GM12874 (cell line): ENCODE measurements around the gene NSD1.

Source experiments
- CTCF ChIP-seq: IDR thresholded peaks from 2 replicates; pipeline ENCODE4 v1.5.1; 2011; ENCODE audit warnings: low read depth, mild to moderate bottlenecking, control low read depth, low read length, moderate library complexity; ENCODE audit not compliant: insufficient read depth

The NSD1 gene

DNA sequence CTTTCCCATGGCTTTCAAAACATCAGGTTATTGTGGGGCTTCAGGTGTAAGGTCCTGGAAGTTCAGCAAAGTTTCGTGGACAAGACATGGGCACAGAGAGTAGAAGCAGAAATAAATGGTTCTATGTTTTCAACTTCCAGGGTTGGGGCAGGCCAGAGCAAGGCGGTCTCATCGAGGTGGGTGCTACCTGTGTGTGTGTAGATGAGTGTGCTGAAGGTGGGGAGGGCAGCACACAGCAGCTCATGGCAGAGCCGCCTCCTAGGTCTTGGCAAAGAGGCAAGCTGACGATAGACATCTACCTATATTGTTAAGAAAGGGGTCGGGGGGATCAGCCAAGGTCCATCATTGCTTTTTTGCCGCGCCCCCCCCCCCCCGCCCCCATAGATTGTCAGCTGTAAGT, 166.1 kb downstream of the NSD1 start:
- no peak for TF ChIP-seq CTCF

DNA sequence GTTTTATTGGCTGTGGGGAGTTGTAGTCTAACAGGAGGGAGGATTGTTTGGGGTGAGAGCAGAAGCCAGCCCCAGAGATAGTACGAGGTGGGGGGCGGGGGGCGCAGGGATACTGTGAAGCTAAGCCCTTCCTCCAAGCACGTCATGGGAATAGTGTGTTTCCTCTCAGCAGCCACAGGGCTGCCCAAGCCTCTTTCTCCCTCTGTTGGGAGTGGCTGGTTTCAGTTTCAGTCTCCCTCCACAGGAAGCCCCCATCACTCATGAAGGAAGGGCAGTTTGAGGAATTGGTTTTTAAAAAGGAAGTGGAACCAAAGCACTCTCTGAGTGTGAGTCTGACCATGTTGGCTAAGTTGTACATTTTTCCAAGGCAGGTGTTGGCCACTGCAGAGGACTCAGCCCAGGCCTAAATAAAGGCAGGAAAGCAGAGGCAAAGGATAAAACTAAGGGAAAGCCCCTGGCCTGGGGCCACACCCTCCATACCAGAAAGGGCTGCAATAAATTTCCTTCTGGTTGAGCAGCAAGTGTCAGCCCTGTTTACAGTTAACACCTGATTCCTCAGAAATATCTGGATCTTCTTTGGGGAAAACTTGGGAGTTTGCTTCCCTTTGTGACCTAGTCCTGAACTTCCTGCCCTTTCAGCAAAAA, 166.8 kb downstream of the NSD1 start:
- no peak for TF ChIP-seq CTCF

DNA sequence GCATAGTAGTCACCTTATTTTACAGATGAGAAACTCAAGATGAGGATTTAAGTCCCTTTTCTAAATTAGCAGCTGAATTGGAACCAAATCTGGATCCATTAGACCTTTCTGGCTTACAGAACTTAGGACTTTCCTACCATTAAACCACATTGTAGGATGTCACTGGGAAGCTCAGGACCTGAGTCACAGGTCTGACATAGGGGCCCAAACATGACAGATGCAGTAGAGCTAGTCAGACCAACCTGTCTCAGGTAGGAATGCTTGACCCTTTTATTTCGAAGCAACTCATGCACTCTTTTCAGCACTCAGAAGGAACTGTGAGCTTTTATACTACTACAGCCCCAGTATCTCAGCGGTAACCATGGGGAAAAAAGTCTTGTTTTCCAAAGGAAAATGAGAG, 167.4 kb downstream of the NSD1 start:
- no peak for TF ChIP-seq CTCF

- TF ChIP-seq CTCF = no peak
Measured at GRCh38 chr5:177301503-177302165, 168.1 kb downstream of the NSD1 start.

GRCh38 chr5:177302354-177303110, 169.0 kb downstream of the NSD1 start:
- TF ChIP-seq CTCF = peak; percentile 45; the same call in 1 of the 2 replicates

- peak; percentile 58 for TF ChIP-seq CTCF
Measured at GRCh38 chr5:177303121-177303924, 169.8 kb downstream of the NSD1 start, which contains the start of the genes PRELID1 and RAB24. TSS of gene PRELID1 (plus strand) at chr5:177303799. CDS start at chr5:177303986, 187 bp downstream. TSS of gene RAB24 (minus strand) at chr5:177303719. CDS start at chr5:177303288, 431 bp downstream.
